T-helper 22 cell (primary cell): Measurements from ENCODE around the gene RMND1.
"Not testable (repeated sequence)": the region's sequence is repeated elsewhere in the genome, so short reads cannot be mapped to it uniquely, and the experiment has no call there.

Experiments used
- DNase-seq: peaks from one replicate; pipeline ENCODE4 v3.0.0-alpha.2; 2020; ENCODE audit warnings: low read depth

The RMND1 gene

DNA sequence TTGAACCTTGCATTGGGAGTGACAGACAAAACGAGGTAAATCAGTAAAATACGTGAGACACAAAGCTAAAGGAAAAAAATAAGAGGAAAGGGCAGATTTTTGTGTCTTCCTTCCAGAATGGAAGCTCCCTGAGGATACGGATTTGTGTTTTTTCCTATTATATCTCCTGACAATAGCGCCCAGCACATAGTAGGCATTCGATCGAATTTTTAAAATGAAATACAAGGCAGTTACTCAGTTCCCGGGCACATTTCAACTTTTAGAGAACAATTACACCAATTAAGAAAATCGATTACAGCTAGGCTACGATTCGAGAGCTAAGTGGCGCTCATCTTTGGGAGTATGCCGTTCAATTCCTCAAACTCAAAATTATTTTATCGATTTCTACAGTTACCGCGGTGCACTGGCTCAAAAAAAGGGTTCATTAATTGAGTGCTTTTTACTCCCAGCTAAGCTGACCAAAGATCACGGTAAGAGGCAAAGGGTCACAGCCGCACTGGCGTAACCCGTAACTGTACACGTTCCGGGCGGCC lies 443 bp downstream of the RMND1 start:
- no peak for DNase-seq

GRCh38 chr6:151450928-151451327 lies 998 bp downstream of the RMND1 start:
- not testable (repeated sequence) for DNase-seq

DNA sequence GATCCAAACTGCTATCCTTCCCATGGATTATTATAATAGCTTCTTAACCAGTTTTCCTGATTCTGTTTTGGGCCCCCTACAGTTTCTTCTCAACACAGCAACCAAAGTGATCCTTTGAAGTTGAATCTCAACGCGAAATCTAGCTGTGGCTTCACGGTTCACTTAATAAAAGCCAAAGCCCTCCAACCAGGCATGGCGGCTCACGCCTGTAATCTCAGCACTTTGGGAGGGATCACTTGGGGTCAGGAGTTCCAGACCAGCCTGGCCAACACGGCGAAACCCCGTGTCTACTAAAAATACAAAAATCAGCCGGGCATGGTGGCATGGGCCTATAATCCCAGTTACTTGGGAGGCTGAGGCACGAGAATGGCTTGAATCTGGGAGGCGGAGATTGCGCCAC lies 3.3 kb downstream of the RMND1 start:
- DNase-seq = no peak

DNA sequence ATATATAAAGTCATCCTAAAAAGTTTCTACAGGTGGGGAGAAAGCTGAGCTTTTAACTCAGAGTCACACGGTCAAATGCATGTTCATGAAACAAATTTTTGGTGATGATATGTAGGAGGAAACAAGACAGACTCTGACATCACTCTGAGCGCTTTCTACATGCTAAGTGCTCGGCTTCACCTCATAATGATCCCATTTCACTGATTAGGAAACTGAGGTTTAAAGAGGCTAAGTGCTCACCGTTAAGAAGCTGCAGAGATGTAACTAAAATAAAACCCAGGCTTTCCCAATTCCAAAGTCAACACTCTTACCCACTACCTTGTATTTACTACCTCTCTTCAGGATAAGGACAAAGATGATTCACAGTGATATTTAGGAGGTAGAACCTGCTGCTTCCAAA lies 4.7 kb downstream of the RMND1 start:
- DNase-seq = no peak

DNA sequence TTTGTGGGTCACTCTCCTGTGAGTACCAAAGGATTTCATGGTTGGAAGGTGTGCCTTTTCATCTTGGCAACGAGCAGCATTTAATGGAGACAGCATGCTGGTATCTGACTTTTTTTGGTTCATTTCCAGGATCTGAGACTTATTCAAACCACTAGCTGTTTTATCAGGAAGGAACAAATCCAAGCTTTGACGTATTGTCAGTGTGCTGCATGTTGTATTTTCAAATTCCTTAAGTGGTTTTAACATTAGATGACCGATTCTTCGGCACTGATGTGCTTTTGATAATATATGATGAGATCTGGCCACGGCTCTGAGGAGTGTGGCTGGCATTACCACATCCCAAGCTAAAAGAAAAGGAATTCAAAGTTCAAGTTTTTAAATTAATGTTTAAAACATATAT lies 6.4 kb downstream of the RMND1 start:
- DNase-seq = no peak

- DNase-seq = no peak
Observed at GRCh38 chr6:151443911-151444621, 7.9 kb downstream of the RMND1 start.

DNA sequence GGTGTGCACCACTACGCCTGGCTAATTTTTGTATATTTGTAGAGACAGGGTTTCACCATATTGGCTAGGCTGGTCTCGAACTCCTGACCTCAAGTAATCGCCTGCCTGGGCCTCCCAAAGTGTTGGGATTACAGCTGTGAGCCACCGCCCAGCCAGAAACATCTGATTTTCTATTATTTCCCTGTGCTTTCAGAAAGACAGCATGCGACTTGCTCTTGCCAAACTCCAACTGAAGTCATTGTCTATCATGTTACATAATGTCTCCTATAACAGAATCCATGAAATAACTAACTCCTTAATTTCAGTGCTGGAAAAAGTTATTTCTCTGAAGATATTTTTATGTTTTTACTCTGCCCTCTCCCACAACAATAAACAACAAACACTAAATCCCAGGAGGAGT lies 8.5 kb downstream of the RMND1 start:
- no peak for DNase-seq

DNA sequence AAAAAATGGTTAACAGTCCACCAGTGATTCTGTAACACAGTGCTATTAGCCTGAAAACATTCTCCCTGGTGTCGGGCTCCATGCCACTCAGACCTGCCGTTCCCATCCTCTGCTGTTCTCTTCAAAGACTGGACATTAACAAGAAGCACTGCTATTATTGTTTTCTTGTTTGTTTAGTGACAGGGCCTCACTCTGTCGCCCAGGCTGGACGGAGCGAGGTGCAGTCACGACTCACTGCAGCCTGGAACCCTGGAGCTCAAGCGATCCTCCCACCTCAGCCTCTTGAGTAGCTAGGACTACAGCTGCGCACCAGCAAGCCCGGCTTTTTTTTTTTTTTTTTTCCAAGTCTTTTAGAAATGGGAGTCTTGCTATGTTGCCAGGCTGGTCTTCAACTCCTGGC lies 9.6 kb downstream of the RMND1 start:
- no peak for DNase-seq

DNA sequence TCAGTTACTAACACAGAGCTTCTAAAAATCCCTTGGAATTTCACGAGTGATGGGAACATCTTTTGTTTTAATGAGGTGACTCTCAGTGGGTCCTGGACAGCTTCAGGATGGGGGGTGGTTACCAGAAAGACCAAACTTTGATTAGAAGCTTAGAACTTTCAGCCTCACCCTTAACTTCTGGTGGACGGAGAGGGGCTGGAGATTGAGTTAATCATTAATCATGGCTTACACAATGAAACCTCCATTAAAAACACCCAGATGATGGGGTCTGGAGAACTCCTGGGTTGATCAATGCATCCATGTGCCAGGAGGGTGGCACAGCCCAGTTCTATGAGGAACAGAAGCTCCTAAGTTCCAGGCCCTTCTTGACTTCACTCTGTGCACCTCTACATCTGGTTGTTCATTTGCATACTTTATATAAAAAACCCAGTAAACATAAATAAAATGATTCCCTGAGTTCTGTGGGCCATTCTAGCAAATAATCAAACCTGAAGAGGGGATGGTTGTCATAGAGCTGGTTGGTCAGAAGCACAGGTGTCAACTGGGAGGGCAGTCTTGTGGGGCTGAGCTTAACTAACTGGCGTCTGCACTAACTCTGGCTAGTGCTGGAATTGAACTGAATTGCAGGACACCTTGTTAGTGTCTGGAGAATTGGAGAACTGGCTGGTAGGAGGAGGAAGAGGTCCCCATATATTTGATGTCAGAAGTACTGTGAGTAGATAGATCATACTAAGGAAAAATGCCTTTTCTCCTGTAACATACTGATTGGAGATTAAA lies 10.3 kb downstream of the RMND1 start:
- no peak for DNase-seq

DNA sequence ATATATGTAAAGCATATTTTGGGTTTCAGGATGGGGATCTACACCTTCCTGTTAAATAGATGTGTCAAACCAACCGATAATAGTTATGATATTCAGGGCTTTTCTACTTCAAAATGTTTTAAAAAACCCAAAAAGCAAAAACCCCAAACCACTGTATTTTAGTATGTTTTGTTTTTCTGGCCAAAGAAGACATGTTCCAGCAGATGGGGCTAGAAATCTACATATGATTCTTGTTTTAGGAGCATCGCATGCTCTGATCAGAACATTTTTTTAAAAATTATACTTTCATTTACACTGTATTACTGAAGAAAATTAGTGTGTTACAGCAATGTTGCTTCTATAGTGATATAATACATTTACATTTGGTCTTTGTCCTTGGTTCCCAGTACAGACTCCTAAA lies 11.0 kb downstream of the RMND1 start:
- no peak for DNase-seq

GRCh38 chr6:151440498-151440897 lies 11.4 kb downstream of the RMND1 start:
- DNase-seq = no peak

- no peak for DNase-seq
Observed at GRCh38 chr6:151437401-151437800, 14.5 kb downstream of the RMND1 start.

GRCh38 chr6:151436802-151437201 lies 15.1 kb downstream of the RMND1 start:
- DNase-seq = no peak

GRCh38 chr6:151436300-151436699 lies 15.6 kb downstream of the RMND1 start:
- DNase-seq = no peak

DNA sequence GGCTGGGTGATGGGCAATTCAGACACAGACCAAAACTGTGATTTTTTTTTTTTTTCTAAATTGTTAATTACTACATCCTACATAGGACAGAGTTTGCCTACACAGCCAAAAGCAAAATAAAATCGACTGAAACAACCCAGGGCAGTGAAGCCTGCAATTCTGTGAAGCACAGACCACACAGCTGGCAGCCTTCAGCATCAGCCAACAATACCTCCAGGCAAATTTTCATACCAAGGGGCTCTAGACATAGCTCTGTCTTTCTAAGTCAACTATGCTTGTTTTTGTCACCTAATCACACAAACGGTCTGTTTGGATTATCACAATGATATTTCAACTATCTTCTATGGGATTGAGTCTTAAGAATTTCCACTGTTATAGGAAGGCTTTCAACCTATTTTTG lies 17.6 kb downstream of the RMND1 start:
- no peak for DNase-seq

- DNase-seq = no peak
Observed at GRCh38 chr6:151432651-151433050, 19.3 kb downstream of the RMND1 start.

GRCh38 chr6:151431337-151431736 lies 20.6 kb downstream of the RMND1 start:
- no peak for DNase-seq

DNA sequence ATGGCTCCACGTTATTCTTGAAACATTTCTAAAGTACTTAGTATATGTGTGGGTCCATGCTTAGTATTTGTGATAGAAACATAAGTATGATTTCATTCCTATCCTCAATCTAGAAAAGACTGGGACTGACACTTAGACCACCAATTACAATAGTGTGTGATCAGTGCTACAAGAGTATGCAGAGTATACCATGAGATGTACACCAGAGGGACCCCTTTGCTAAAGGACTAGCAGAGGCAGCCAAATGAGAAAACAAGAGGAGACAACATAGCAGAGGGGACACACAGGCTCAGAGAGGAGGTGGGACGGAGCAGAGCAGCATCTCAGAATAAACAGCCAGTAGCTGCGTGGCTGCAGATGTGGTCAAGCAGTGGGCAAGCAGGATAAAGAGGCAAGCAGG lies 21.0 kb downstream of the RMND1 start:
- no peak for DNase-seq

- DNase-seq = no peak
Observed at GRCh38 chr6:151428093-151428735, 23.7 kb downstream of the RMND1 start.

DNA sequence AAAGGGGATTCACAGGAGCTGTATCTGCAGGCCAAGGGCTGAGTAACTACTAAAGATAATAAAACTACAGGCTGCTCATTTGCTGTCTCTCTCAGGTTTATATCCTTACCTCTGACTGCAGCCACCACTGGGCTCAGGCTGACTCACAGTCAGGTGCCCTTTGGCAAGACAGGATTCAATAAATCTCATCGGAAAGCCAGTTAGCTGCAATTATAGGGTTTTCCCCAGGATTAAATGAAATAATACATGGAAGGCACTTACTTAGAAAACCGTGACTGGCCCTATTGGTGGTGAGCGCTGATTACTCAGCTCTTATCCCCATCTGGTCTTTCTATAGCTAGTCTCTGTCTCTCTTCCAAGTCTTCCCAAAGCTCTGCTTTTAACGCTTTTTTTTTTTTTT lies 26.4 kb downstream of the RMND1 start:
- DNase-seq = no peak

- no peak for DNase-seq
Observed at GRCh38 chr6:151422981-151423380, 28.9 kb downstream of the RMND1 start.

DNA sequence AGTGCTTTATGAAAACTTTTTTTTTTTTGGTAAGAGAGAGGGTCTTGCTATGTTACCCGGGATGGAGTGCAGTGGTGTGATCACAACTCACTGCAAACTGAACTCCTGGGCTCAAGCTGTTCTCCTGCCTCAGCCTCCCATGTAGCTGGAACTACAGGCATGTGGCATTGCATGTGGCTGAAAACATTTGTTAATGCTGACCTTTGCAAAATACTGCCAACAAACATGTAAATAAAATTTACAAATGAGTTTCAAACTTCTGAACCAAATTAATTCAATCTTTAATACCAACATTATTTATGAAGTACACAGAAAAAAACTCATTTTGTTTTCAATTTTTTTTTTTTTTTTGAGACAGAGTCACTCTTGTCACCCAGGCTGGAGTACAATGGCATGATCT lies 34.4 kb downstream of the RMND1 start:
- DNase-seq = no peak

GRCh38 chr6:151414641-151415260 lies 37.2 kb downstream of the RMND1 start:
- DNase-seq = no peak
